Measurements from ENCODE around the gene GNB1.

GRCh38 chr1:1758692-1759455, 132.0 kb downstream of the GNB1 start:
- TF ChIP-seq, protein P1, sequence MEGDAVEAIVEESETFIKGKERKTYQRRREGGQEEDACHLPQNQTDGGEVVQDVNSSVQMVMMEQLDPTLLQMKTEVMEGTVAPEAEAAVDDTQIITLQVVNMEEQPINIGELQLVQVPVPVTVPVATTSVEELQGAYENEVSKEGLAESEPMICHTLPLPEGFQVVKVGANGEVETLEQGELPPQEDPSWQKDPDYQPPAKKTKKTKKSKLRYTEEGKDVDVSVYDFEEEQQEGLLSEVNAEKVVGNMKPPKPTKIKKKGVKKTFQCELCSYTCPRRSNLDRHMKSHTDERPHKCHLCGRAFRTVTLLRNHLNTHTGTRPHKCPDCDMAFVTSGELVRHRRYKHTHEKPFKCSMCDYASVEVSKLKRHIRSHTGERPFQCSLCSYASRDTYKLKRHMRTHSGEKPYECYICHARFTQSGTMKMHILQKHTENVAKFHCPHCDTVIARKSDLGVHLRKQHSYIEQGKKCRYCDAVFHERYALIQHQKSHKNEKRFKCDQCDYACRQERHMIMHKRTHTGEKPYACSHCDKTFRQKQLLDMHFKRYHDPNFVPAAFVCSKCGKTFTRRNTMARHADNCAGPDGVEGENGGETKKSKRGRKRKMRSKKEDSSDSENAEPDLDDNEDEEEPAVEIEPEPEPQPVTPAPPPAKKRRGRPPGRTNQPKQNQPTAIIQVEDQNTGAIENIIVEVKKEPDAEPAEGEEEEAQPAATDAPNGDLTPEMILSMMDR (IDR thresholded peaks at IDR 0.05) = no peak
- TF ChIP-seq EP300 (IDR thresholded peaks at IDR 0.05) = no peak

Data from upper lobe of left lung (tissue), 4 donors.